GM12873 (cell line): ENCODE data around the gene GET4.
A peak's percentile ranks its signal among the peaks of the same experiment; 100 is the strongest.

Source experiments
- TF ChIP-seq, protein P1 (sequence below): IDR thresholded peaks from 2 replicates; pipeline ENCODE4 v1.5.1; 2012; ENCODE audit warnings: low read depth, mild to moderate bottlenecking, moderate library complexity, low read length, control low read depth; ENCODE audit not compliant: insufficient read depth; ENCODE audit errors: missing control alignments

Gene GET4

GRCh38 chr7:833601-834258 lies 42.6 kb upstream of the GET4 start:
- TF ChIP-seq, protein P1, sequence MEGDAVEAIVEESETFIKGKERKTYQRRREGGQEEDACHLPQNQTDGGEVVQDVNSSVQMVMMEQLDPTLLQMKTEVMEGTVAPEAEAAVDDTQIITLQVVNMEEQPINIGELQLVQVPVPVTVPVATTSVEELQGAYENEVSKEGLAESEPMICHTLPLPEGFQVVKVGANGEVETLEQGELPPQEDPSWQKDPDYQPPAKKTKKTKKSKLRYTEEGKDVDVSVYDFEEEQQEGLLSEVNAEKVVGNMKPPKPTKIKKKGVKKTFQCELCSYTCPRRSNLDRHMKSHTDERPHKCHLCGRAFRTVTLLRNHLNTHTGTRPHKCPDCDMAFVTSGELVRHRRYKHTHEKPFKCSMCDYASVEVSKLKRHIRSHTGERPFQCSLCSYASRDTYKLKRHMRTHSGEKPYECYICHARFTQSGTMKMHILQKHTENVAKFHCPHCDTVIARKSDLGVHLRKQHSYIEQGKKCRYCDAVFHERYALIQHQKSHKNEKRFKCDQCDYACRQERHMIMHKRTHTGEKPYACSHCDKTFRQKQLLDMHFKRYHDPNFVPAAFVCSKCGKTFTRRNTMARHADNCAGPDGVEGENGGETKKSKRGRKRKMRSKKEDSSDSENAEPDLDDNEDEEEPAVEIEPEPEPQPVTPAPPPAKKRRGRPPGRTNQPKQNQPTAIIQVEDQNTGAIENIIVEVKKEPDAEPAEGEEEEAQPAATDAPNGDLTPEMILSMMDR, result no peak

GRCh38 chr7:834277-834676 lies 42.1 kb upstream of the GET4 start:
- TF ChIP-seq, protein P1, result no peak

GRCh38 chr7:835021-835420 lies 41.3 kb upstream of the GET4 start:
- TF ChIP-seq, protein P1, result no peak

DNA sequence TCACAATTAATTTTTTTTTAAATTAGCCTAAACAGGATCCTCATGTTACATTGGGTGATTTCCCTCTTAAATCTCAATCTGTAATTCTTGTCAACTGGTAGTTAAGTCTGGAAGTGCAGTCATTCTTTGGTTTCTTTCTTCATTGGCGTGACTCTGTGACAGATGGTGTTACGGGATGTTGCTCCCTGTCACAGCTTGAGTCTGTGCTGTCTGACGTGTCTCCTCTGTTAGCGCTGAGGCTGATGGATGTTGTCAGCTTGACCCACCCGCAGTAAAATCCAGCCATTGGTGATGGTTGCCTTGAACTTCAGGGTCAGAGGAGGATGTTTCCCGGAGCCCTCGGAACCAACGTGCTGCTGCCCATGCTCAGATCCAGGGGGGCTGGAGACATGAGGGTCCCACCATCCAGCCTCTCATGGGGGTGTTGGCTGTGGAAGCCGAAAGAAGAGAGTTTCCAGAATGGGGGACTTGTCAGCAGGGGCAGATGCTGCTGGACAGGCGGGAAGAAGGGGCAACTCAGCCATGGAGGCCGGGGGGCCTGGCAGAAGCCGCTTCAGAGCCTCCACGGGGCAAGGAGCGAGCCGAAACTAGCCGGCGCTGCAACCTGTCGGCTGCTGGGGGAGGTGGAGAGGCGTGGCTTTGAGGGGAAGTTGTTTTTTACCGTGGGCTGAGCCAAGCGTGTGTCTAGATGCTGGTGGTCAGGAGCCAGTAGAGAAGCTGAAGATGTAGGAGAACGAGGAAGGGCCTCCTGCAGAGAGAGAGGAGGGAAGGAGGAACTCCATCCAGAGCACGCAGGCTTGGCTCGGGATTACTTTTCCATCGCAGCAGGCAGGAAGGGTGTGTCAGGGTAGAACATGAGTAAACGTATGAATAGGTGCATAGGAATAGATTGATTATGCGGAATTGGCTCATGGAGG lies 40.6 kb upstream of the GET4 start:
- TF ChIP-seq, protein P1, result no peak

GRCh38 chr7:836429-836828 lies 39.9 kb upstream of the GET4 start:
- TF ChIP-seq, protein P1, result peak; percentile 28

- TF ChIP-seq, protein P1, result no peak
Observed at GRCh38 chr7:837001-837400, 39.4 kb upstream of the GET4 start.

- TF ChIP-seq, protein P1, result no peak
Observed at GRCh38 chr7:840001-840600, 36.3 kb upstream of the GET4 start.
